K562 (cell line): ENCODE measurements around the gene ERF. TPM values are rescaled to one million over a fixed set of nuclear protein-coding genes. Genes with fewer than 3 reads are reported as not detected.

ENCODE experiments used
- ATF6 ChIP-seq: sonication (generic); formaldehyde crosslinking; IDR thresholded peaks from 2 replicates; pipeline ENCODE4 v1.4.0; 2020; ENCODE audit warnings: mild to moderate bottlenecking, missing genetic modification reagents
- FOXJ2 ChIP-seq: fragments of 200-800 bp; sonication (Bioruptor generic); IDR thresholded peaks from 2 replicates; pipeline ENCODE4 v1.6.1; 2016; ENCODE audit warnings: missing genetic modification characterization, missing compliant biosample characterization
- GTF3C2 ChIP-seq: IDR thresholded peaks from 3 replicates; pipeline ENCODE4 v1.6.1; 2011; ENCODE audit warnings: borderline replicate concordance, mild to moderate bottlenecking, moderate library complexity; ENCODE audit not compliant: insufficient read length; ENCODE audit errors: extremely low read depth
- LCOR ChIP-seq: sonication (generic); formaldehyde crosslinking; IDR thresholded peaks from 2 replicates; pipeline ENCODE4 v1.8.0; 2022; ENCODE audit warnings: mild to moderate bottlenecking, missing genetic modification reagents
- NELFE ChIP-seq: IDR thresholded peaks from 2 replicates; pipeline ENCODE4 v1.6.1; 2011; ENCODE audit warnings: mild to moderate bottlenecking; ENCODE audit not compliant: insufficient read depth, insufficient read length
- POLR3G ChIP-seq: IDR thresholded peaks from 2 replicates; pipeline ENCODE4 v1.6.1; 2011; ENCODE audit not compliant: insufficient read length, insufficient replicate concordance; ENCODE audit errors: extremely low read depth
- RAD21 ChIP-seq, 2 experiments: fragments of 250-450 bp in 1 of 2; fragments of 450-650 bp in 1 of 2; sonication (Bioruptor Pico) in 1 of 2; formaldehyde crosslinking in 1 of 2; IDR thresholded peaks in 1 of 2; conservative IDR thresholded peaks in 1 of 2; 2 replicates each; pipeline versions ENCODE4 v1.4.0 to v1.8.0; 2020 to 2022; ENCODE audit warnings: mild to moderate bottlenecking in 2 of 2, moderate library complexity in 1 of 2
- SMAD4 ChIP-seq: fragments of 250-450 bp; sonication (Bioruptor Pico); conservative IDR thresholded peaks from 2 replicates; pipeline ENCODE4 v1.8.0; 2021; ENCODE audit warnings: inconsistent platforms, mild to moderate bottlenecking, moderate library complexity
- SREBF1 ChIP-seq: fragments of 150-350 bp; IDR thresholded peaks from 2 replicates; pipeline ENCODE4 v1.6.1; 2014; ENCODE audit warnings: antibody characterized with exemption, low read depth, low read length, borderline replicate concordance
- TSHZ1 ChIP-seq: fragments of 250-450 bp; sonication (Bioruptor Pico); IDR thresholded peaks from 2 replicates; pipeline ENCODE4 v1.4.0; 2020; ENCODE audit warnings: mild to moderate bottlenecking, moderate library complexity
- ZNF274 ChIP-seq: IDR thresholded peaks from 2 replicates; pipeline ENCODE4 v1.6.1; 2011; ENCODE audit warnings: low read depth, mild to moderate bottlenecking, low read length, moderate library complexity, borderline replicate concordance
- ZNF695 ChIP-seq: fragments of 450-650 bp; formaldehyde crosslinking; IDR thresholded peaks from 2 replicates; pipeline ENCODE4 v1.4.0; 2020; ENCODE audit warnings: mild to moderate bottlenecking, moderate library complexity
- polyA plus RNA-seq, 8 experiments: library from polyadenylated mRNA; depleted of rRNA in 4 of 8; stranded (reverse) in 5 of 8; unstranded in 3 of 8; fragments of >200 nt; fragmentation: Nextera tagmentation in 2 of 8; fragmentation: Illumina TruSeq in 1 of 8; extraction: Ambion mirVana in 2 of 8; extraction: Trizol in 1 of 8; gene quantifications; 2 replicates each; pipeline versions ENCODE4 v1.2.1 to v1.2.3, GENCODE V29; 2011 to 2014; ENCODE audit warnings: inconsistent platforms in 1 of 8, missing spikeins in 1 of 8
- total RNA-seq, 7 experiments: library from RNA; depleted of rRNA in 6 of 7; stranded (reverse); fragments of >200 nt in 6 of 7; fragmentation: Illumina TruSeq in 2 of 7; extraction: Trizol in 2 of 7; gene quantifications; 2 replicates each; pipeline versions ENCODE4 v1.2.1 to v1.2.3, GENCODE V29; 2011 to 2021; ENCODE audit warnings: low replicate concordance in 1 of 7
- TF ChIP-seq, protein P1 (sequence below): fragments of 450-650 bp; IDR thresholded peaks from 2 replicates; pipeline ENCODE4 v1.6.1; 2016; ENCODE audit warnings: low read depth, mild to moderate bottlenecking, moderate library complexity
- TF ChIP-seq, protein P2 (sequence below): fragments of 450-650 bp; conservative IDR thresholded peaks from 2 replicates; pipeline ENCODE4 v1.6.1; 2016; ENCODE audit warnings: missing genetic modification characterization, low read depth, mild to moderate bottlenecking, missing compliant biosample characterization, moderate library complexity

The ERF gene
- total and polyA plus RNA-seq, 9 of the 15 experiments (the other 6 are each of a cell fraction or from before 2014, with no cell fraction given), result 0.03 to 75.4 (median 27.0) TPM

DNA sequence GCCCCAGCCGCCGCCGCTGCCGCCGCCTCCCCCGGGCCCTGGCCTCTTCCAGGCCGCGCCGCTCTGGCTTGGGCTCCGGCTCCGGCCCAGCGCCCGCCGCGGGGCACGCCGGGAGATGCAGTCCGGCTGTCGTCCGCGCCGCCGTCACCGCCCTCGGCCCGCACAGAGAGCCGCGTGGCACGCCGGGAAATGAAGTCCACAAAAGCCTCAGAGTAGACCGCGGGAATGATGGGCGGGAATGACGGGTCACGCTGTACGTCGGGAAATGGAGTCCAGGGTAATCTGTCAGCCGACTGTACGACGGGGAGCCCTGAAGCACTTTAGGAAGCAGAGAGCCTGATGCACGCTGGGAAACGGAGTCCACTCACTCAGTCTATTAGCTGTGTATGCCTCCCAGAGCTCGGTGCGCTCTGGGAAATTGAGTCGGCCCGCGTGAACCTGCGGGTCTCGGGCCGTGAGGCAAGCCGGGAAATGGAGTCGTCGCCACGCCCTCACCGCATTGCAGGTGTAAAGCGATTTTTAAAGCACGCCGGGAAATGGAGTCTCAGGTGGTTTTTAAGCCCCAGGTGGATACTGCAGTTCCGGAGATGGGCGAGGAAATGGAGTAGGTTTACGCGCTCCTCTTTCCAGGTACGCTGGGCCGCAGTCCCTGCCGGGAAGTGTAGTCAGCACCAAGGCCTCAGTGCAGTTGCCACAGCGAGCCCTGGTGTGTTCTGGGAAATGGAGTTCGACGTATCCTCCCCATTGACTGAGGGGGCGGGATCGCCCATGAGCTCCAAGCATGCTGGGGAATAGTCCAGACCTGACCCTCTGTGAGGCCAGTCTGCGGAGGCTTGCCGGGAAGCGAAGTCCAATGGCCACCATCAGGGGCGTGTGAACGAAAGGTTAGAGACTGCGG, 12.2 kb downstream of the ERF start, which contains the start of gene GSK3A (continued):
- TF ChIP-seq SMAD4 (CRISPR knock-in tag), result peak; percentile 25; the same call in 1 of the 2 replicates
- TF ChIP-seq, protein P1, sequence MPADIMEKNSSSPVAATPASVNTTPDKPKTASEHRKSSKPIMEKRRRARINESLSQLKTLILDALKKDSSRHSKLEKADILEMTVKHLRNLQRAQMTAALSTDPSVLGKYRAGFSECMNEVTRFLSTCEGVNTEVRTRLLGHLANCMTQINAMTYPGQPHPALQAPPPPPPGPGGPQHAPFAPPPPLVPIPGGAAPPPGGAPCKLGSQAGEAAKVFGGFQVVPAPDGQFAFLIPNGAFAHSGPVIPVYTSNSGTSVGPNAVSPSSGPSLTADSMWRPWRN, result no peak
- TF ChIP-seq NELFE, result peak; percentile 44
- TF ChIP-seq FOXJ2 (tag), result peak; percentile 83; the same call in 1 of the 2 replicates
- no peak for TF ChIP-seq TSHZ1 (CRISPR knock-in tag)
- TF ChIP-seq ZNF274, result no peak
- peak in 1 of 2 experiments; percentile 4; a peak in 1 of 4 replicates for TF ChIP-seq RAD21 (CRISPR knock-in tag; conservative IDR thresholded peaks at IDR 0.05 in 1 of 2, IDR thresholded peaks at IDR 0.05 in 1 of 2)
- 0 out of 2 replicates have a peak, but pooled peaks have one; percentile 57 for TF ChIP-seq LCOR (CRISPR knock-in tag)
- no peak for TF ChIP-seq GTF3C2
- TF ChIP-seq, protein P2, sequence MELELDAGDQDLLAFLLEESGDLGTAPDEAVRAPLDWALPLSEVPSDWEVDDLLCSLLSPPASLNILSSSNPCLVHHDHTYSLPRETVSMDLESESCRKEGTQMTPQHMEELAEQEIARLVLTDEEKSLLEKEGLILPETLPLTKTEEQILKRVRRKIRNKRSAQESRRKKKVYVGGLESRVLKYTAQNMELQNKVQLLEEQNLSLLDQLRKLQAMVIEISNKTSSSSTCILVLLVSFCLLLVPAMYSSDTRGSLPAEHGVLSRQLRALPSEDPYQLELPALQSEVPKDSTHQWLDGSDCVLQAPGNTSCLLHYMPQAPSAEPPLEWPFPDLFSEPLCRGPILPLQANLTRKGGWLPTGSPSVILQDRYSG (tag), result peak; percentile 80; the same call in 1 of the 2 replicates
- TF ChIP-seq POLR3G, result no peak
- peak; percentile 66; the same call in 1 of the 2 replicates for TF ChIP-seq SREBF1
- TF ChIP-seq ZNF695 (CRISPR knock-in tag), result no peak
- no peak for TF ChIP-seq ATF6
